IMR-90 (cell line): ENCODE data around the gene PAFAH1B2. TPM values are rescaled to one million over a fixed set of nuclear protein-coding genes. Genes with fewer than 3 reads are reported as not detected.
A peak's percentile ranks its signal among the peaks of the same experiment; 100 is the strongest.

Source experiments
- ATAC-seq: fragments of 200-7000 bp; cut with Tn5 transposase; 2 replicates; pipeline ENCODE4 v1.9.1; 2020; ENCODE audit warnings: low read depth, mild to moderate bottlenecking, moderate library complexity
- BruUV-seq: library from RNA; stranded (reverse); fragments of 400-500 nt; replicated peaks from 2 replicates; lab custom pipeline; 2021; lab: Mats Ljungman, UMichigan
- CTCF ChIA-PET: fragments of 300-600 bp; formaldehyde crosslinking; extraction: SDS; loops from one replicate; lab custom pipeline; 2021; ENCODE audit warnings: antibody characterized with exemption; lab: Yijun Ruan, JAX
- POLR2A ChIA-PET: fragments of 300-600 bp; sonication (Branson Sonifier 250); formaldehyde crosslinking; loops from one replicate; lab custom pipeline; 2022; ENCODE audit warnings: antibody characterized with exemption; ENCODE audit not compliant: unreplicated experiment; lab: Charles Lee
- DNase-seq: peaks from one replicate; pipeline ENCODE4 v3.0.0; 2013
- H2AFZ ChIP-seq: replicated peaks from 2 replicates; pipeline ENCODE3; 2013; ENCODE audit warnings: low read length, mild to moderate bottlenecking; ENCODE audit not compliant: poor library complexity
- H2AK5ac ChIP-seq: 2 replicates; pipeline ENCODE4 v1.6.1; 2013; ENCODE audit warnings: low read depth, low read length, inconsistent platforms
- H2AK9ac ChIP-seq: replicated peaks from 2 replicates; pipeline ENCODE3; 2013; ENCODE audit warnings: mild to moderate bottlenecking, low read depth, low read length, moderate library complexity; ENCODE audit not compliant: poor library complexity
- H2BK120ac ChIP-seq: 2 replicates; pipeline ENCODE4 v1.6.1; 2013; ENCODE audit warnings: low read depth, low read length, inconsistent platforms
- H2BK15ac ChIP-seq: 3 replicates; pipeline ENCODE4 v1.6.1; 2013; ENCODE audit warnings: low read depth, low read length, inconsistent platforms
- H2BK20ac ChIP-seq: 2 replicates; pipeline ENCODE4 v1.6.1; 2013; ENCODE audit warnings: low read depth, mild to moderate bottlenecking, inconsistent platforms, low read length, moderate library complexity
- H2BK5ac ChIP-seq: 2 replicates; pipeline ENCODE4 v1.6.1; 2013; ENCODE audit warnings: mild to moderate bottlenecking, low read depth, low read length, inconsistent platforms; ENCODE audit not compliant: poor library complexity, severe bottlenecking
- H3K14ac ChIP-seq: replicated peaks from 2 replicates; pipeline ENCODE4 v1.6.1; 2013; ENCODE audit warnings: low read depth, low read length, inconsistent platforms
- H3K18ac ChIP-seq: 2 replicates; pipeline ENCODE4 v1.6.1; 2013; ENCODE audit warnings: low read depth, low read length, control low read depth
- H3K23ac ChIP-seq: 2 replicates; pipeline ENCODE4 v1.6.1; 2013; ENCODE audit warnings: low read depth, low read length, inconsistent platforms
- H3K27ac ChIP-seq: 2 replicates; pipeline ENCODE4 v1.5.1; 2013; ENCODE audit warnings: mild to moderate bottlenecking, control low read depth, low read length; ENCODE audit not compliant: insufficient read depth
- H3K27me3 ChIP-seq: 2 replicates; pipeline ENCODE4 v1.6.1; 2013; ENCODE audit warnings: low read length; ENCODE audit not compliant: control insufficient read depth, insufficient read depth
- H3K36me3 ChIP-seq: 2 replicates; pipeline ENCODE4 v1.6.1; 2013; ENCODE audit warnings: low read length, mixed read lengths; ENCODE audit not compliant: control insufficient read depth, insufficient read depth
- H3K4ac ChIP-seq: 2 replicates; pipeline ENCODE4 v1.6.1; 2013; ENCODE audit warnings: low read depth, low read length, inconsistent platforms
- H3K4me1 ChIP-seq: 2 replicates; pipeline ENCODE4 v1.6.1; 2013; ENCODE audit warnings: low read length, mixed read lengths; ENCODE audit not compliant: control insufficient read depth, insufficient read depth
- H3K4me2 ChIP-seq: 2 replicates; pipeline ENCODE4 v1.6.1; 2013; ENCODE audit warnings: low read depth, mild to moderate bottlenecking, control low read depth, low read length, moderate library complexity
- H3K4me3 ChIP-seq: 2 replicates; pipeline ENCODE4 v1.5.1; 2013; ENCODE audit warnings: low read depth, mild to moderate bottlenecking, control low read depth, low read length, moderate library complexity; ENCODE audit not compliant: insufficient read depth
- H3K56ac ChIP-seq: 2 replicates; pipeline ENCODE4 v1.6.1; 2013; ENCODE audit warnings: low read length, inconsistent platforms; ENCODE audit not compliant: insufficient read depth; ENCODE audit errors: extremely low read depth
- H3K79me1 ChIP-seq, 2 experiments: 2 replicates each; pipeline ENCODE4 v1.6.1; 2013; ENCODE audit warnings: low read length in 2 of 2, inconsistent platforms in 1 of 2, low read depth in 1 of 2
- H3K9ac ChIP-seq: 2 replicates; pipeline ENCODE4 v1.6.1; 2013; ENCODE audit warnings: low read depth, low read length, control low read depth
- H3K9me1 ChIP-seq: 2 replicates; pipeline ENCODE4 v1.6.1; 2013; ENCODE audit warnings: low read length, inconsistent platforms; ENCODE audit not compliant: insufficient read depth
- H3K9me3 ChIP-seq: 2 replicates; pipeline ENCODE4 v1.6.1; 2013; ENCODE audit warnings: low read length; ENCODE audit not compliant: control insufficient read depth, insufficient read depth
- H4K20me1 ChIP-seq: 2 replicates; pipeline ENCODE4 v1.6.1; 2013; ENCODE audit warnings: low read length, inconsistent platforms; ENCODE audit not compliant: insufficient read depth
- H4K5ac ChIP-seq: 2 replicates; pipeline ENCODE4 v1.6.1; 2013; ENCODE audit warnings: mild to moderate bottlenecking, low read depth, low read length, control low read depth
- H4K8ac ChIP-seq, 2 experiments: 2 replicates each; pipeline ENCODE4 v1.6.1; 2013; ENCODE audit warnings: low read depth in 2 of 2, low read length in 2 of 2, control low read depth in 1 of 2, inconsistent platforms in 1 of 2
- H4K91ac ChIP-seq: 2 replicates; pipeline ENCODE4 v1.6.1; 2013; ENCODE audit warnings: low read depth, low read length, inconsistent platforms; ENCODE audit not compliant: insufficient read depth
- BHLHE40 ChIP-seq: fragments of 150-350 bp; IDR thresholded peaks from 2 replicates; pipeline ENCODE4 v1.6.1; 2016; ENCODE audit warnings: mild to moderate bottlenecking, low read depth, low read length
- CEBPB ChIP-seq: IDR thresholded peaks from 2 replicates; pipeline ENCODE4 v1.6.1; 2012; ENCODE audit warnings: low read depth, low read length, improper control_type of control experiment
- MAZ ChIP-seq: IDR thresholded peaks from 2 replicates; pipeline ENCODE4 v1.6.1; 2012; ENCODE audit warnings: low read depth, mild to moderate bottlenecking, low read length, improper control_type of control experiment, moderate library complexity, borderline replicate concordance
- MXI1 ChIP-seq: IDR thresholded peaks from 2 replicates; pipeline ENCODE4 v1.6.1; 2012; ENCODE audit warnings: low read depth, mild to moderate bottlenecking, low read length, moderate library complexity, borderline replicate concordance
- NFE2L2 ChIP-seq: fragments of 150-350 bp; IDR thresholded peaks from 2 replicates; pipeline ENCODE4 v1.6.1; 2016; ENCODE audit warnings: low read depth, mild to moderate bottlenecking, low read length
- POLR2A ChIP-seq: IDR thresholded peaks from 2 replicates; pipeline ENCODE4 v1.6.1; 2012; ENCODE audit warnings: mild to moderate bottlenecking, low read depth, low read length
- WGBS, 2 experiments: methylation state at CpG; one replicate each; pipeline versions ENCODE4 v1.1.5 to v1.1.7; 2013; ENCODE audit warnings: missing lambda C conversion rate in 2 of 2; ENCODE audit not compliant: insufficient read length in 1 of 2; ENCODE audit errors: extremely low coverage in 2 of 2; 5-methylcytosine and 5-hydroxymethylcytosine counted together
- dilution Hi-C: fragments of 300-500 bp; cut with HindIII; formaldehyde crosslinking; loops from one replicate; pipeline ENCODE4 v1.14.3; 2018; ENCODE audit warnings: low sequenced_read_pairs; ENCODE audit not compliant: unreplicated experiment
- in situ Hi-C: fragments of 300-500 bp; cut with MboI; formaldehyde crosslinking; loops from 3 replicates; pipeline ENCODE4 v1.14.3; 2019; ENCODE audit warnings: low sequenced_read_pairs, inconsistent platforms, mixed read lengths
- intact Hi-C: fragments of 100-400 bp; cut with micrococcal nuclease; formaldehyde crosslinking; loops from 2 replicates; pipeline ENCODE4 v1.10.0; 2022
- polyA plus RNA-seq, 3 experiments: library from polyadenylated mRNA; depleted of rRNA; stranded (reverse); fragments of >200 nt; gene quantifications; 2 replicates each; pipeline ENCODE4 v1.2.3, GENCODE V29; 2012; ENCODE audit warnings: low replicate concordance in 1 of 3
- total RNA-seq: library from RNA; depleted of rRNA; stranded (reverse); fragments of >200 nt; gene quantifications from 2 replicates; pipeline ENCODE4 v1.2.3, GENCODE V29; 2012

The PAFAH1B2 gene
- total and polyA plus RNA-seq, 2 of the 4 experiments (the other 2 are of a cell fraction) = 29.8 to 280 TPM

- Histone ChIP-seq H2BK5ac (peak overlapping the region; percentile 22), H3K4ac (no peak overlapping the region), H2BK120ac (no peak overlapping the region), H3K9me1 (peaks cover 21% of the 10 kb centered on the region), H3K56ac (no peak overlapping the region), H3K9me3 (no peaks in the 10 kb centered on the region), H3K36me3 (peaks cover 54% of the 10 kb centered on the region), H2AK5ac (peak overlapping the region; percentile 80; the same call in 1 of the 2 replicates), H3K79me1 (peaks cover 13 to 50% of the 10 kb centered on the region in 2 experiments; a peak in 3 of 4 replicates), H3K9ac (no peak overlapping the region), H4K20me1 (no peaks in the 10 kb centered on the region), H3K4me2 (no peak overlapping the region), H2BK20ac (no peak overlapping the region), H3K23ac (no peak overlapping the region), H3K14ac (no peak overlapping the region), H2AFZ (no peak overlapping the region), H3K18ac (no peak overlapping the region), H2BK15ac (no peak overlapping the region), H4K91ac (no peak overlapping the region), H4K5ac (no peak overlapping the region), H2AK9ac (no peak overlapping the region), H3K27ac (peak overlapping the region; percentile 13; the same call in 1 of the 2 replicates), H3K4me1 (peaks cover 26% of the 10 kb centered on the region), H4K8ac (peak overlapping the region in 1 of 2 experiments; percentile 14; a peak in 1 of 4 replicates), H3K4me3 (no peak overlapping the region), H3K27me3 (no peaks in the 10 kb centered on the region)
- TF ChIP-seq MXI1 = no peak
- TF ChIP-seq POLR2A = no peak
- TF ChIP-seq MAZ = no peak
- no peak for TF ChIP-seq NFE2L2
- no peak for TF ChIP-seq CEBPB
- no peak for TF ChIP-seq BHLHE40
- intact Hi-C loops = loop anchor here (10.0 kb wide), 1 partner anchor 368 kb away; no protein-coding TSS in a partner anchor
- dilution Hi-C loops = no loop called here
- no TSS peak for BruUV-seq
- no peak for ATAC-seq
- ChIA-PET POLR2A (interaction anchor here (1.6 kb wide), 1 partner anchor 20 kb away, joined by 6 read pairs; no protein-coding TSS in a partner anchor), CTCF (no interaction called here)
- DNase-seq = no peak
- in situ Hi-C loops = loop anchor here (10.0 kb wide), 1 partner anchor 348 kb away; no protein-coding TSS in a partner anchor
- whole genome bisulfite sequencing, 2 experiments = 96% methylated on average over 7 of the region's 14 CpGs; no CpG with 5 or more reads in 1 of the 2 experiments
These were observed 79.1 kb downstream of the PAFAH1B2 start for GRCh38 chr11:117222991-117223740.
